Renal pelvis (tissue), 4 donors: ENCODE data around the gene CENPS. TPM values are rescaled to one million over a fixed set of nuclear protein-coding genes. Genes with fewer than 3 reads are reported as not detected.
"Not testable (repeated sequence)": the region's sequence is repeated elsewhere in the genome, so short reads cannot be mapped to it uniquely, and the experiment has no call there.

ENCODE experiments used
- DNase-seq: peaks from one replicate; pipeline ENCODE4 v3.0.0-alpha.2; 2013
- polyA plus RNA-seq, 3 donors: library from polyadenylated mRNA; unstranded; fragments of 120-200 nt; gene quantifications; one replicate each; pipeline ENCODE4 v1.2.1, GENCODE V29; 2013; ENCODE audit not compliant: insufficient read length in 3 of 3

CENPS gene
- polyA plus RNA-seq, 3 donors = 35.7 to 38.8 (median 36.2) TPM

DNA sequence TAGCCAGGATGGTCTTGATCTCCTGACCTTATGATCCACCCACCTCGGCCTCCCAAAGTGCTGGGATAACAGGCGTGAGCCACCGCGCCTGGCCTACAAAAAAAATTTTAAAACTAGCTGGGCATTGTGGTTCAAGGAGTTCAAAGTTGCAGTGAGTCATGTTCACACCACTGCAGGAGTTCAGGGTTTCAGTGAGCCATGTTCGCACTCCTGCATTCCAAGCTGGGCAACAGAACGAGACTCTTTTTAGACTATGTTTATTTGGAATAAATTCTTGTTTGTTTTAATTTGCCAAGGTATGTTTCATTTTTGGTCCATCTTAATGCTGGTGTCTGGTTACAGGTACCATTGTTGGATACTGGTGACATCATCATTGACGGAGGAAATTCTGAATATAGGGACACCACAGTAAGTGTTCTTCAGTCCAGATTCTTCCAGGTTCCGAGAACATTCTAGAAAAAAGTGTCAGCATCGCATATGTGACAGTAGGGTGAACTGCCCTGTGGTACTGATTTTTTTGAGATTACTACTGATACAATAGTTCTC is 27.4 kb upstream of the CENPS start:
- DNase-seq = no peak

DNA sequence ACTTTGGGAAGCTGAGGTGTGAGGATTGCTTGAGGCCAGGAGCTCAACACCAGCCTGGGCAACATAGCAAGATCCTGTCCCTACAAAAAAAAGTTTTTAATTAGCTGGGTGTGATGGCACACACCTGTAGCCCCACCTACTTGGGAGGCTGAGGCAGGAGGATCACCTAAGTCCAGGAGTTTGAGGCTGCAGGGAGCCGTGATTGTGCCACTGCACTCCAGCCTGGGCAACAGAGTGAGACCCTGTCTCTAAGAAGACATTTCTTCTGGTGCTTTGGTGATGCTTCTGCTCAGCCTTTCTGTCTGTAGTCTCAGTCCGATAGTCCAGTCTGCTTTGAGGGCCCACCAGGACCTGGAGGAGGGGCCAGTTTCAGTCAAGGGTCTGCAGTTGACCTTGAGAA is 23.0 kb upstream of the CENPS start:
- DNase-seq = no peak

GRCh38 chr1:10415211-10415930 is 14.9 kb upstream of the CENPS start:
- DNase-seq = no peak

DNA sequence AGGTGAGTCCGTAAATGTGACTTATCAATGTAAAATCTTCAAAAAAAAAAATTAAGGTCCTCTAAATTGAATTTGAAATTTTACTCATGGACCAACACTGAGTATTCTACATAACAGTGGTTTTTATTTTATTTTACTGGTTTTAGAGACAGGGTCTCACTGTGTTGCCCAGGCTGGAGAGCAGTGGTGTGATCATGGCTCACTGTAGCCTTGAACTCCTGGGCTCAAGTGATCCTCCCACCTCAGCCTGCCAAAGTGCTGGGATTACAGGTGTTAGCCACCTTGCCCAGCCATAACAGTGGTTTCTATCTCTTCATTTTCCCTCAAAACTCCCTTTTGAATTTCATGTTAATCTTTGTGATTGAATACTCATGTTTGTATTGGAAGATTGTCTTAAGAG is 14.3 kb upstream of the CENPS start:
- not testable (repeated sequence) for DNase-seq

GRCh38 chr1:10418741-10419140 is 11.5 kb upstream of the CENPS start:
- not testable (repeated sequence) for DNase-seq

GRCh38 chr1:10419351-10419750 is 10.9 kb upstream of the CENPS start:
- DNase-seq = no peak

GRCh38 chr1:10421637-10422036 is 8.6 kb upstream of the CENPS start:
- DNase-seq = no peak

DNA sequence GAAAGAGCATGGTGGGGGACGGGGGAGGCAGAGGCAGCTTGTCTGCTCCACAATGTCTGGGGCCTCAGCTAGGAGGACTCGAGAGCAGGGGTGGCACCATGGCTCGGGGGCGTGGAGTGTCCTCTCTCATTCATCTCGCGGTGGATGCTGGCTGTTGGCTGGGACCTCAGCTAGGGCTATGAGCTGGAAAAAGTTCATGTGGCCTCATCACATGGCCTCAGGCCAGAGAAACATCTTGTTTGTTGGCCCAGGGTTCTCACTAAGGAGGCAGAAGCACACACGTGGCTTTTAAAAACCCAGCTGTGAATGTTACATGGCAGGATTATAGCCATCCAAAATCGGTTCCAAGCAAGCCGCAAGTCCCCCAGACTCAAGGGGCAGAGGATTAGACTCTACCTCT is 6.2 kb upstream of the CENPS start:
- no peak for DNase-seq

DNA sequence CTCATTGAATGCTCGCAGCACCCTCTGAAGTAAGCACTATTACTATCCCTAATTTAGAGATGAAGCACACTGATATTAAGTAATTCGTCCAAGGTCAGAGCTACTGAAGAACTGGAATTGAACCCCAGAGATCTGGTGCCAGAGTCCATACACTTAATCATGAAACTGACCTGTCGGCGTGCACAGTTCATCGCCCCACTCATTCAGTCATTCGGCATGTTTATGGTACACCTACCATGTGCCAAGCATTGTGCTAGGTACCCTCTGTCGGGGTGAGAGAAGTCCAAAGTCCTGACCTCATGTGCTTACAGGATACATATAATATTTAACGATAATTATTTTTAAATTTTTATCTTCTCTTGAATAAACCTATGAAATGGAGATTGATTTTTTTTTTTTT is 5.6 kb upstream of the CENPS start:
- DNase-seq = no peak

GRCh38 chr1:10425826-10426534 is 4.3 kb upstream of the CENPS start:
- DNase-seq = not testable (repeated sequence)

DNA sequence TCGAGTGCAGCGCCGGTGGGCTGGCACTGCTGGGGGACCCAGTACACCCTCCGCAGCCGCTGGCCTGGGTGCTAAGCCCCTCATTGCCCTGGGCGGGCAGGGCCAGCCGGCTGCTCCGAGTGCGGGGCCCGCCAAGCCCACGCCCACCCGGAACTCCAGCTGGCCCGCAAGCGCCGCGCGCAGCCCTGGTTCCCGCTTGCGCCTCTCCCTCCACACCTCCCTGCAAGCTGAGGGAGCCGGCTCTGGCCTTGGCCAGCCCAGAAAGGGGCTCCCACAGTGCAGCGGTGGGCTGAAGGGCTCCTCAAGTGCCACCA is 3.7 kb upstream of the CENPS start:
- DNase-seq = not testable (repeated sequence)

DNA sequence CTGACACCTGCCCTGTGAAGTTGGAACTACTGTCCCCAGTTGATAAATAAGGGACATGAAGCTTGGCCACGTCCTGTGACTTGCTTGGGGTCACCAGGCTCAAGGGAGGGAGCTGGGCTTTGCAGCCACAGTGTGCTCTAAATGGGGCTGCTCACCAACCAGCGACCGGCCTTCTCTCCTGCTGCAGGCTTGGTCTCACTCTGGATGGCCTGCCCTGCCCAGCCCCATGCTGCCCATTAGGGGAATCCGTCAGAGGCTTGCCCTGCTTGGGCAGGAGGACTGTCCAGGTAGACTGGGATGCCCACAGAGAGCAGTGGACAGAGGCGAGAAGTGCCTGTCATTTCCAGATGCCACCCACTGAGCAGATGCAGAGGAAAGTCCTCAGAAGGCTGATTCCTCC is 1.2 kb upstream of the CENPS start:
- DNase-seq = no peak

- no peak for DNase-seq
These were observed 391 bp upstream of the CENPS start for GRCh38 chr1:10429868-10430215.

GRCh38 chr1:10431070-10431730 is 967 bp downstream of the CENPS start:
- no peak for DNase-seq

- DNase-seq = no peak
These were observed 2.9 kb downstream of the CENPS start for GRCh38 chr1:10432910-10433700.

DNA sequence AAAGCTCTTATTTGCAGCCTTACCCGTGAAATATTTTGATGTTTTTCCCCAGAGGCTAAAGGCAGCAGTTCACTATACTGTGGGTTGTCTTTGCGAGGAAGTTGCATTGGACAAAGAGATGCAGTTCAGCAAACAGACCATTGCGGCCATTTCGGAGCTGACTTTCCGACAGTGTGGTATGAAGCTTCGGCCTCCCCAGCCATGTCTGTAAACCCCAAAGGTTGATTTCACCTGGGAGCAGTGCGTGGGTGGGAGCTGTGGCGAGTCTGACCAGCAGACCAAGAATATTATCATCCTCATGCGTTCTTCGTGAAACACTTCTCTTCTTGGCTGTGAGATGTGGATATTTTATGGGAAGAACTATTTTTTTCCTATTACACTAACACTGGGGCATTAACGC is 3.6 kb downstream of the CENPS start:
- DNase-seq = no peak

DNA sequence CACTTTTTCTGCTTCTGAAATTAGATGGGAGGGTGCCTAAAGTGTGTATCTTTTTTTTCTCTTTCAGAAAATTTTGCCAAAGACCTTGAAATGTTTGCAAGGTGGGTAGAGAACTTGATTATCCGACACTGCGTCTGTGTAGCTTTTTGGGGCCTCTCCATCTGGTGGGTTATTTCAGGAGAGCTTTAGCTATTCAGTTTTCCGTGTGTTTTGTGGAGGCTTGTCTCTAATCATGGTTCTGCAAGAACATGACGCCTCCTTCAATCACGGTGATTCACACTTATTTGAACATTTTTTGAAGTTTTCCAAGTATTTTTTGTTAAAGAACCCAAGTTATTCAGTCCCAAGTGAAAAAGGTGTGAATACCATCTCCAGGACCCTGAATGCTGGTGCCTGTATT is 4.4 kb downstream of the CENPS start:
- no peak for DNase-seq

- DNase-seq = no peak
These were observed 6.8 kb downstream of the CENPS start for GRCh38 chr1:10437052-10437451.

DNA sequence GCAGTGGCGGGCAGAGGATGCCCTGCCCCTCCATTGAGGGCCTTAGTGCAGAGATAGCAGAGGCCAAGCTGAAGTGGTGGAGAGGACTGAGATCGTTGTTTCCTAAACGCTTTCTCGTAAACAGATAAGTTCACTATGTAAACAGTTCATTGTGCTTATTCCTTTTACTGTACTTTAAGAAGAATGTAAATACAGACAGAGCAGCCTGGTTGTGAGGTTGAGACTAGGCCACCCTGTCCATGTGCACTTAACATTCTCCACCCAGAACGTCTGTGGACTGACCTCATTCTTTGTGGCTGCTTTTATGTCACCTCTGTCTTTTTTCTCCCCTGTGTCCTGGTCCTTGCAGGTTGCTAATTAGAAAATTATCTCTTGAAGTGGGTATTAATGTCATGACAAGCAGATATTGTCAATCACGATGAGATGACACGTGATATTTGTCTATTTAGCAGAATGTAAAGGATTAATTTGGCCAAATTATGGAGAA is 8.5 kb downstream of the CENPS start:
- no peak for DNase-seq

- no peak for DNase-seq
These were observed 10.1 kb downstream of the CENPS start for GRCh38 chr1:10440305-10440704.

GRCh38 chr1:10440794-10441193 is 10.6 kb downstream of the CENPS start:
- DNase-seq = no peak

GRCh38 chr1:10444248-10444647 is 14.0 kb downstream of the CENPS start:
- no peak for DNase-seq
